HepG2 (cell line): Measurements from ENCODE around the gene MPP3. TPM values are rescaled to one million over a fixed set of nuclear protein-coding genes. Genes with fewer than 3 reads are reported as not detected.

Experiments used
- ATAC-seq: fragments of 200-7000 bp; cut with Tn5 transposase; 3 replicates; pipeline ENCODE4 v1.9.1; 2020; ENCODE audit warnings: mild to moderate bottlenecking, moderate library complexity
- BruUV-seq: library from RNA; stranded (reverse); fragments of 400-500 nt; replicated peaks from 2 replicates; lab custom pipeline; 2021; lab: Mats Ljungman, UMichigan
- CTCF ChIA-PET: fragments of 300-600 bp; formaldehyde crosslinking; extraction: SDS; loops from one replicate; lab custom pipeline; 2021; ENCODE audit warnings: low total read pairs, inconsistent platforms, low intra/inter-chr PET ratio; lab: Yijun Ruan, JAX
- POLR2A ChIA-PET: fragments of 350-600 bp; sonication (Branson Sonifier 250); formaldehyde crosslinking; loops from one replicate; lab custom pipeline; 2020; ENCODE audit warnings: antibody characterized with exemption, inconsistent platforms; lab: Yijun Ruan, JAX
- DNase-seq: peaks from one replicate; pipeline ENCODE4 v3.0.0-alpha.2; 2015; ENCODE audit warnings: low spot score
- FAIRE-seq: peaks from 3 replicates; lab custom pipeline; 2011; peaks lifted over from hg19 to GRCh38; lab: Jason Lieb, UNC
- H2AFZ ChIP-seq: one replicate; pipeline ENCODE4 v1.6.1; 2011; ENCODE audit warnings: low read length, inconsistent platforms
- H3K27ac ChIP-seq: fragments of 300-600 bp; 3 replicates; pipeline ENCODE4 v1.8.0; 2011; ENCODE audit warnings: mixed run types, mild to moderate bottlenecking, mixed read lengths, low read length, inconsistent platforms; ENCODE audit not compliant: insufficient read depth; ENCODE audit errors: extremely low read length
- H3K27me3 ChIP-seq, 2 experiments: fragments of 200-600 bp in 1 of 2; 2 replicates in 1 of 2; 3 replicates in 1 of 2; pipeline versions ENCODE4 v1.6.0 to v1.8.0; 2011; ENCODE audit warnings: low read length in 2 of 2, mild to moderate bottlenecking in 2 of 2, moderate library complexity in 2 of 2, inconsistent platforms in 1 of 2; ENCODE audit not compliant: insufficient read depth in 2 of 2, control insufficient read depth in 1 of 2
- H3K36me3 ChIP-seq, 2 experiments: fragments of 200-600 bp in 1 of 2; replicated peaks in 1 of 2; 2 replicates in 1 of 2; 3 replicates in 1 of 2; pipeline versions ENCODE4 v1.5.1 to v1.8.0; 2011; ENCODE audit warnings: low read length in 2 of 2, inconsistent platforms in 1 of 2; ENCODE audit not compliant: insufficient read depth in 2 of 2, control insufficient read depth in 1 of 2
- H3K4me1 ChIP-seq: 2 replicates; pipeline ENCODE4 v1.5.1; 2012; ENCODE audit warnings: low read length, inconsistent platforms; ENCODE audit not compliant: insufficient read depth
- H3K4me2 ChIP-seq: 2 replicates; pipeline ENCODE4 v1.6.0; 2011; ENCODE audit warnings: low read depth, low read length, inconsistent platforms
- H3K4me3 ChIP-seq, 3 experiments: fragments of 200-600 bp in 1 of 3; sonication (generic), shearing (Covaris generic) in 1 of 3; replicated peaks in 1 of 3; 2 replicates each; pipeline ENCODE4 v1.5.1; 2011 to 2016; ENCODE audit warnings: low read length in 3 of 3, inconsistent platforms in 2 of 3, low read depth in 2 of 3, mild to moderate bottlenecking in 2 of 3, control low read depth in 1 of 3, mixed read lengths in 1 of 3; ENCODE audit not compliant: insufficient read depth in 1 of 3
- H3K79me2 ChIP-seq: one replicate; pipeline ENCODE4 v1.6.1; 2011; ENCODE audit warnings: low read length, inconsistent platforms; ENCODE audit not compliant: insufficient read depth
- H3K9ac ChIP-seq: 2 replicates; pipeline ENCODE4 v1.6.0; 2011; ENCODE audit warnings: mild to moderate bottlenecking, low read depth, low read length, inconsistent platforms; ENCODE audit not compliant: insufficient read depth
- H3K9me3 ChIP-seq: 2 replicates; pipeline ENCODE4 v1.5.1; 2012; ENCODE audit warnings: mild to moderate bottlenecking, low read length
- H4K20me1 ChIP-seq: 2 replicates; pipeline ENCODE4 v1.6.0; 2011; ENCODE audit warnings: inconsistent platforms, mild to moderate bottlenecking, low read length, moderate library complexity; ENCODE audit not compliant: insufficient read depth
- KLF13 ChIP-seq: sonication (generic); formaldehyde crosslinking; IDR thresholded peaks from 2 replicates; pipeline ENCODE4 v1.4.0; 2020; ENCODE audit warnings: mild to moderate bottlenecking, missing genetic modification reagents
- KMT2A ChIP-seq: sonication (generic); formaldehyde crosslinking; IDR thresholded peaks from 2 replicates; pipeline ENCODE4 v1.4.0; 2020; ENCODE audit warnings: missing genetic modification reagents
- KMT2B ChIP-seq: IDR thresholded peaks from 2 replicates; pipeline ENCODE4 v1.6.1; 2016; ENCODE audit warnings: missing genetic modification reagents, missing compliant biosample characterization
- NCOA2 ChIP-seq: sonication (generic); formaldehyde crosslinking; IDR thresholded peaks from 2 replicates; pipeline ENCODE4 v1.8.0; 2022; ENCODE audit warnings: inconsistent platforms
- NFAT5 ChIP-seq: sonication (generic); formaldehyde crosslinking; IDR thresholded peaks from 2 replicates; pipeline ENCODE4 v1.4.0; 2020; ENCODE audit warnings: missing genetic modification reagents
- PHB2 ChIP-seq: fragments of 450-650 bp; IDR thresholded peaks from 2 replicates; pipeline ENCODE4 v1.6.1; 2018; ENCODE audit not compliant: partially characterized antibody
- RAD21 ChIP-seq: fragments of 450-650 bp; formaldehyde crosslinking; IDR thresholded peaks from 2 replicates; pipeline ENCODE4 v1.5.0; 2020; ENCODE audit warnings: mild to moderate bottlenecking
- SALL1 ChIP-seq: sonication (generic); formaldehyde crosslinking; IDR thresholded peaks from 2 replicates; pipeline ENCODE4 v1.8.0; 2022; ENCODE audit warnings: mild to moderate bottlenecking, missing genetic modification reagents
- UBTF ChIP-seq: sonication (generic); formaldehyde crosslinking; IDR thresholded peaks from 2 replicates; pipeline ENCODE4 v1.4.0; 2020; ENCODE audit warnings: mild to moderate bottlenecking, missing genetic modification reagents
- ZNF382 ChIP-seq: sonication (generic); formaldehyde crosslinking; IDR thresholded peaks from 2 replicates; pipeline ENCODE4 v1.5.0; 2020; ENCODE audit warnings: missing genetic modification reagents, mild to moderate bottlenecking, borderline replicate concordance
- ZNF512B ChIP-seq: sonication (generic); formaldehyde crosslinking; IDR thresholded peaks from 2 replicates; pipeline ENCODE4 v1.5.1; 2020; ENCODE audit warnings: missing genetic modification reagents, mild to moderate bottlenecking, borderline replicate concordance
- ZNF816 ChIP-seq: sonication (generic); formaldehyde crosslinking; IDR thresholded peaks from 2 replicates; pipeline ENCODE4 v1.8.0; 2022; ENCODE audit warnings: missing genetic modification reagents, mild to moderate bottlenecking, borderline replicate concordance
- ZSCAN12 ChIP-seq: sonication (generic); formaldehyde crosslinking; IDR thresholded peaks from 2 replicates; pipeline ENCODE4 v1.9.0; 2021; ENCODE audit warnings: mild to moderate bottlenecking, missing genetic modification reagents
- ZSCAN5A ChIP-seq: sonication (generic); formaldehyde crosslinking; IDR thresholded peaks from 2 replicates; pipeline ENCODE4 v1.8.0; 2022; ENCODE audit warnings: mild to moderate bottlenecking, missing genetic modification reagents, borderline replicate concordance
- WGBS: methylation state at CpG from one replicate; pipeline ENCODE4 v1.1.6; 2017; ENCODE audit warnings: low lambda C conversion rate; 5-methylcytosine and 5-hydroxymethylcytosine counted together
- in situ Hi-C: cut with HindIII; loops from 2 replicates; pipeline ENCODE4 v1.10.0; 2017; ENCODE audit warnings: low pct_unique_long_range_greater_than_20kb; ENCODE audit not compliant: extremely low pct_ligation_motif_present
- intact Hi-C: fragments of 100-400 bp; cut with micrococcal nuclease; formaldehyde crosslinking; loops from one replicate; pipeline ENCODE4 v1.10.0; 2022; ENCODE audit not compliant: unreplicated experiment
- polyA plus RNA-seq, 8 experiments: library from polyadenylated mRNA; depleted of rRNA in 3 of 8; stranded (reverse) in 7 of 8; unstranded in 1 of 8; fragments of >200 nt; fragmentation: Illumina TruSeq in 4 of 8; extraction: Trizol in 4 of 8; gene quantifications; 2 replicates each; pipeline versions ENCODE4 v1.2.1 to v1.2.3, GENCODE V29; 2011 to 2016; ENCODE audit warnings: low read depth in 4 of 8, missing spikeins in 1 of 8, mixed read lengths in 1 of 8; ENCODE audit not compliant: insufficient read depth in 1 of 8
- total RNA-seq, 5 experiments: library from RNA; depleted of rRNA; stranded (reverse); fragments of >200 nt; fragmentation: Illumina TruSeq; extraction: Trizol; gene quantifications; 2 replicates each; pipeline ENCODE4 v1.2.3, GENCODE V29; 2016; ENCODE audit warnings: low read depth in 1 of 5

MPP3 gene
- total and polyA plus RNA-seq, 2 of the 13 experiments (the other 11 are each of a cell fraction or from before 2014, with no cell fraction given) = 0.91 to 1.8 TPM

GRCh38 chr17:43787728-43788127, 45.2 kb downstream of the MPP3 start:
- TF ChIP-seq NFAT5 (CRISPR knock-in tag) (no peak), KLF13 (no peak), ZNF512B (CRISPR knock-in tag) (no peak), SALL1 (CRISPR knock-in tag) (no peak), KMT2B (CRISPR knock-in tag) (no peak), UBTF (CRISPR knock-in tag) (no peak), RAD21 (CRISPR knock-in tag) (no peak), PHB2 (no peak), ZSCAN5A (CRISPR knock-in tag) (no peak), ZNF816 (CRISPR knock-in tag) (no peak), ZNF382 (CRISPR knock-in tag) (no peak), ZSCAN12 (CRISPR knock-in tag) (no peak), NCOA2 (CRISPR knock-in tag) (no peak), KMT2A (CRISPR knock-in tag) (no peak)
- TF ChIP-seq, all 625 proteins: peak for 0
- no peak overlapping the region for H2AFZ ChIP-seq
- ChIA-PET CTCF (no interaction called here), POLR2A (no interaction called here)
- H4K20me1 ChIP-seq = no peaks in the 10 kb centered on the region
- no TSS peak for BruUV-seq
- no peak overlapping the region for H3K4me3 ChIP-seq
- no peaks in the 10 kb centered on the region for H3K9me3 ChIP-seq
- H3K27me3 ChIP-seq = peaks cover 0 to 16% of the 10 kb centered on the region in 2 experiments; a peak in 3 of 5 replicates
- H3K79me2 ChIP-seq = no peaks in the 10 kb centered on the region
- ATAC-seq (no peak), FAIRE-seq (no peak), DNase-seq (no peak)
- H3K36me3 ChIP-seq = no peaks in the 10 kb centered on the region
- H3K27ac ChIP-seq = no peak overlapping the region
- WGBS = 30% methylated on average over 2 of the region's 2 CpGs
- no peak overlapping the region for H3K9ac ChIP-seq
- peaks cover 24% of the 10 kb centered on the region for H3K4me1 ChIP-seq
- no peak overlapping the region for H3K4me2 ChIP-seq
- intact Hi-C loops = no loop called here
- in situ Hi-C loops = no loop called here
